Esophagus squamous epithelium (tissue), 4 donors: ENCODE results near the gene SCN4A.

Experiments used
- POLR2A ChIP-seq, 4 donors: fragments of 450-650 bp; IDR thresholded peaks; one replicate each; pipeline ENCODE4 v1.6.1; 2017; ENCODE audit warnings: antibody characterized with exemption in 4 of 4, mild to moderate bottlenecking in 4 of 4, moderate library complexity in 3 of 4
- TF ChIP-seq, protein P1 (sequence below), 6 experiments: fragments of 450-650 bp in 4 of 6; fragments of 200-600 bp in 2 of 6; sonication (generic) in 2 of 6; IDR thresholded peaks; one replicate each; pipeline ENCODE4 v1.5.1; 2016 to 2019; ENCODE audit warnings: antibody characterized with exemption in 6 of 6, mild to moderate bottlenecking in 4 of 6, moderate library complexity in 4 of 6

DNA sequence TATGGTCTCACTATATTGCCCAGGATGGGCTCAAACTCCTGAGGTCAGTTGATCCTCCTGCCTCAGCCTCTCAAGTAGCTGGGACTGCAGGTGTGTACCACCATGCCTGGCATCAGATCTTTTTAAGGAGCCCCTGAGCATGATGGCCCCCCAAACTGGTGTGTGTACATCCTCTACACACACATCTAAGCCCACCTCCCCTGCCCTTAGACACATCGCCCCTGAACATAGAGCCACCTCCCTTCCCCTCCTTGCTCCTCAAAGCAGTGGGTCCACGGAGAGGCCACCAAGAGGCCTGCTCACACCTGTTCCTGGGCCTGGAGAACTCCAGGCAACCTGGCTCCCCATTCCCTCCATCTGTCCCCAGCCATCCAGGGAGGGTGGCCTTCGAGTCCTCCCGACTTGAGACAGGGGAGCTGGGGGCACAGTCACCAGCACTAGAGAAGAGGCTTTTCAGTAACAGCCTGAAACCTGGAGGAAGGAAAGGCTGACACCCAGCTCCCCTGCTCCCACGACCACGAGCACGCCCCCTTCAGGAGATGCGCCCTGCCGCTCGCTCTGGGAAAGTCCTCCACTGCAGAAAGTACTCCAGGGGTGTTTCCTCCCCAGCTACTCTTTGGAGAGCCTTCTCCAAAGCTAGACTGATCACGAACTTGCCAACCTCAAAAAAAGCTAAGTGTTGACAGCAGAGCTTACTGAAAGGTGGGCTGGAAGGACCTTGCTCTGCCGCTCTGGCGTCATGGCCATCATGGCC lies 12.8 kb upstream of the SCN4A start:
- TF ChIP-seq, protein P1, sequence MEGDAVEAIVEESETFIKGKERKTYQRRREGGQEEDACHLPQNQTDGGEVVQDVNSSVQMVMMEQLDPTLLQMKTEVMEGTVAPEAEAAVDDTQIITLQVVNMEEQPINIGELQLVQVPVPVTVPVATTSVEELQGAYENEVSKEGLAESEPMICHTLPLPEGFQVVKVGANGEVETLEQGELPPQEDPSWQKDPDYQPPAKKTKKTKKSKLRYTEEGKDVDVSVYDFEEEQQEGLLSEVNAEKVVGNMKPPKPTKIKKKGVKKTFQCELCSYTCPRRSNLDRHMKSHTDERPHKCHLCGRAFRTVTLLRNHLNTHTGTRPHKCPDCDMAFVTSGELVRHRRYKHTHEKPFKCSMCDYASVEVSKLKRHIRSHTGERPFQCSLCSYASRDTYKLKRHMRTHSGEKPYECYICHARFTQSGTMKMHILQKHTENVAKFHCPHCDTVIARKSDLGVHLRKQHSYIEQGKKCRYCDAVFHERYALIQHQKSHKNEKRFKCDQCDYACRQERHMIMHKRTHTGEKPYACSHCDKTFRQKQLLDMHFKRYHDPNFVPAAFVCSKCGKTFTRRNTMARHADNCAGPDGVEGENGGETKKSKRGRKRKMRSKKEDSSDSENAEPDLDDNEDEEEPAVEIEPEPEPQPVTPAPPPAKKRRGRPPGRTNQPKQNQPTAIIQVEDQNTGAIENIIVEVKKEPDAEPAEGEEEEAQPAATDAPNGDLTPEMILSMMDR (IDR thresholded peaks at IDR 0.05): no peak
- no peak for TF ChIP-seq POLR2A (IDR thresholded peaks at IDR 0.05)
